HG03442 (cell line): ENCODE measurements around the gene TLCD5.

Experiments used
- ATAC-seq: cut with Tn5 transposase; IDR thresholded peaks from one replicate; pipeline ENCODE4 v1.9.1; 2021; ENCODE audit warnings: mild to moderate bottlenecking, moderate library complexity; ENCODE audit not compliant: unreplicated experiment

The TLCD5 gene

GRCh38 chr11:120324932-120325810 lies at the start of gene TLCD5:
Gene TLCD5, plus strand, starts transcription at chr11:120325299. Its CDS starts 2,143 bp downstream, at chr11:120327442.
- ATAC-seq, result no peak

- ATAC-seq, result no peak
These were observed 45.6 kb upstream of the TLCD5 start for GRCh38 chr11:120279502-120279901.

- no peak for ATAC-seq
These were observed 44.5 kb upstream of the TLCD5 start for GRCh38 chr11:120280600-120281051.

- no peak for ATAC-seq
These were observed 43.8 kb upstream of the TLCD5 start for GRCh38 chr11:120281143-120281795.

- ATAC-seq, result no peak
These were observed 42.0 kb upstream of the TLCD5 start for GRCh38 chr11:120283124-120283523.

- no peak for ATAC-seq
These were observed 40.8 kb upstream of the TLCD5 start for GRCh38 chr11:120284272-120284671.

GRCh38 chr11:120285256-120285655 lies 39.8 kb upstream of the TLCD5 start:
- no peak for ATAC-seq

- no peak for ATAC-seq
These were observed 37.1 kb upstream of the TLCD5 start for GRCh38 chr11:120288021-120288420.

- ATAC-seq, result no peak
These were observed 35.7 kb upstream of the TLCD5 start for GRCh38 chr11:120289426-120289825.

- no peak for ATAC-seq
These were observed 34.1 kb upstream of the TLCD5 start for GRCh38 chr11:120290956-120291355.

GRCh38 chr11:120293038-120293800 lies 31.9 kb upstream of the TLCD5 start:
- ATAC-seq, result no peak

GRCh38 chr11:120294096-120294495 lies 31.0 kb upstream of the TLCD5 start:
- no peak for ATAC-seq

GRCh38 chr11:120295099-120295498 lies 30.0 kb upstream of the TLCD5 start:
- no peak for ATAC-seq

GRCh38 chr11:120296554-120296953 lies 28.5 kb upstream of the TLCD5 start:
- no peak for ATAC-seq

GRCh38 chr11:120298461-120298860 lies 26.6 kb upstream of the TLCD5 start:
- no peak for ATAC-seq

- no peak for ATAC-seq
These were observed 22.9 kb upstream of the TLCD5 start for GRCh38 chr11:120302001-120302805.

- ATAC-seq, result peak; percentile 73
These were observed 22.0 kb upstream of the TLCD5 start for GRCh38 chr11:120303004-120303637.

GRCh38 chr11:120304526-120304925 lies 20.6 kb upstream of the TLCD5 start:
- ATAC-seq, result no peak

- no peak for ATAC-seq
These were observed 19.8 kb upstream of the TLCD5 start for GRCh38 chr11:120305286-120305685.
